Breast epithelium (tissue), 3 donors: ENCODE data around the gene NRXN3.

Experiments used
- CTCF ChIP-seq, 3 donors: fragments of 450-650 bp; IDR thresholded peaks; one replicate each; pipeline ENCODE4 v1.5.1; 2016 to 2017; ENCODE audit warnings: antibody characterized with exemption in 3 of 3, mild to moderate bottlenecking in 3 of 3, moderate library complexity in 3 of 3
- POLR2A ChIP-seq: fragments of 450-650 bp; IDR thresholded peaks from one replicate; pipeline ENCODE4 v1.6.1; 2016; ENCODE audit warnings: antibody characterized with exemption, mild to moderate bottlenecking, moderate library complexity

GRCh38 chr14:79265366-79265946 lies 1095.3 kb downstream of the NRXN3 start:
- TF ChIP-seq CTCF (IDR thresholded peaks at IDR 0.05) (no peak), POLR2A (no peak)
